ENCODE data around the gene SLC16A8.
A peak's percentile ranks its signal among the peaks of the same experiment; 100 is the strongest.
"Not testable (repeated sequence)": the region's sequence is repeated elsewhere in the genome, so short reads cannot be mapped to it uniquely, and the experiment has no call there.

The SLC16A8 gene

GRCh38 chr22:38082986-38083710 is 836 bp downstream of the SLC16A8 start:
- H3K4me1 ChIP-seq (ENCODE audit: control insufficient read depth, insufficient read depth, low read length), result peaks cover 40% of the 10 kb centered on the region
- peaks cover 36% of the 10 kb centered on the region for H3K27me3 ChIP-seq (ENCODE audit: control insufficient read depth, insufficient read depth, low read length)
- H3K27ac ChIP-seq (ENCODE audit: low read depth, low read length), result no peak overlapping the region
- H3K36me3 ChIP-seq (ENCODE audit: control insufficient read depth, insufficient read depth, low read length), result no peaks in the 10 kb centered on the region
- H3K4me3 ChIP-seq (ENCODE audit: low read depth, low read length), result no peak overlapping the region
- no peak overlapping the region for H3K9ac ChIP-seq (ENCODE audit: low read length)
- no peaks in the 10 kb centered on the region for H3K9me3 ChIP-seq (ENCODE audit: control insufficient read depth, insufficient read depth, low read depth, low read length)

DNA sequence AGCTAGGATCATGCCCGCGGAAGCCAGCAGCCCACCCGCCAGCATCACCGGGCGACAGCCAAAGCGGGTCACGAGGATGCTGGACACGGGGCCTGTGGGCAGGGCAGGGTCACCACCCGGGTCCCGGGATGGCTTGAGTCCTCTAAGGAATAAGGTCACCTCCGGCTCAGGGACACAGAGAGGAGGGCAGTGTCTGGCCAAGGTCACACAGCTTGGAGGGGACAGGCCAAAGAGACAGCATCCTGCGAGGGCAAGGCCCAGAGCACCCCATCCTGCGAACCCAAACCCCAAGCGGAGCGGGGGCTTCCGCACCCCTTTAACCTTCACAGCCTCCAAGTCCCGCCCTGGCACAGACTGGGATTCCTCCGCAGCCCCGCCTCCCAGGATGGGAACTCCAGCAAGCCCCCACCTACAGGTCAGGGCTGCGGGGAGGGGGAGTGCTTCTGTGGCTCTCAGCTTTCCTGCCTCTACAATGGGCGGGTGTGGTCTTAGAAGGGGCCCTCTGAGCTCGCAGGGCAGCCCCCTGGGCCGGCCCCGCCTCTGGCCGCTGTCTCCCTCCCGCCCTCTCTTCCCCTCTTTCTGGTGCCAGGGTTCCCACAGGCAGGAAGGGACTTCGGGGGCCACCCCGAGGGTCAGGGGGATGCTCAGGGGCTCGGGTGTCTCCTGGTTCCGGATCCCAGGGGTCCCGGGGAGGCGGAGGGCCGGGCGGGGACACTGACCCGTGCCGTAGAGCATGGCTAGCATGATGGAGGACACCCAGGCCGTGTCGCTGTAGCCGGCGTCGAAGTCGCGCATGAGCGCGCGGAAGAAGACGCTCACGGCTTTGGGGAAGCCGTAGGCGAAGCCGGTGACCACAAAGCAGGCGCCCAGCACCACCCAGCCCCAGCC is 1.8 kb downstream of the SLC16A8 start:
- H3K27ac ChIP-seq (ENCODE audit: low read depth, low read length), result no peak overlapping the region
- peaks cover 39% of the 10 kb centered on the region for H3K4me1 ChIP-seq (ENCODE audit: control insufficient read depth, insufficient read depth, low read length)
- peaks cover 36% of the 10 kb centered on the region for H3K27me3 ChIP-seq (ENCODE audit: control insufficient read depth, insufficient read depth, low read length)
- H3K9ac ChIP-seq (ENCODE audit: low read length), result no peak overlapping the region
- no peaks in the 10 kb centered on the region for H3K9me3 ChIP-seq (ENCODE audit: control insufficient read depth, insufficient read depth, low read depth, low read length)
- H3K4me3 ChIP-seq (ENCODE audit: low read depth, low read length), result peak overlapping the region; percentile 60
- no peaks in the 10 kb centered on the region for H3K36me3 ChIP-seq (ENCODE audit: control insufficient read depth, insufficient read depth, low read length)

DNA sequence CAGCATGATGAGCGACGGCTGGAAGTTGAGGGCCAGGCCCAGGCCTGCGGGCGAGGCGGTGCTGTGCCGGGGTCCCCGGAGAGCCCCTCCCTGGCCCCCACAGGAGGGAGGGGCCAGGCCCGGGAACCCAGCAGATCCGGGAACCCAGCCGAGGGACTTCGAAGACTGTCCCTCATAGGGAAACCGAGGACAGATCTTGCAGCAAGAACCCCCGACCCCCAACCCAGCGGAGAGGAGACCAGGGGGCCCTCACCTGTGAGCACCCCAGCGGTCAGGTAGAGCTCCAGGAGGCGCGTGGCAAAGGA is 2.4 kb downstream of the SLC16A8 start:
- H3K4me3 ChIP-seq (ENCODE audit: low read depth, low read length), result peak overlapping the region; percentile 60
- H3K4me1 ChIP-seq (ENCODE audit: control insufficient read depth, insufficient read depth, low read length), result peaks cover 39% of the 10 kb centered on the region
- H3K9me3 ChIP-seq (ENCODE audit: control insufficient read depth, insufficient read depth, low read depth, low read length), result no peaks in the 10 kb centered on the region
- no peak overlapping the region for H3K9ac ChIP-seq (ENCODE audit: low read length)
- no peaks in the 10 kb centered on the region for H3K36me3 ChIP-seq (ENCODE audit: control insufficient read depth, insufficient read depth, low read length)
- H3K27me3 ChIP-seq (ENCODE audit: control insufficient read depth, insufficient read depth, low read length), result peaks cover 36% of the 10 kb centered on the region
- H3K27ac ChIP-seq (ENCODE audit: low read depth, low read length), result no peak overlapping the region

- Histone ChIP-seq H3K27me3 (ENCODE audit: control insufficient read depth, insufficient read depth, low read length) (peaks cover 36% of the 10 kb centered on the region), H3K9me3 (ENCODE audit: control insufficient read depth, insufficient read depth, low read depth, low read length) (no peaks in the 10 kb centered on the region), H3K4me1 (ENCODE audit: control insufficient read depth, insufficient read depth, low read length) (peaks cover 38% of the 10 kb centered on the region), H3K4me3 (ENCODE audit: low read depth, low read length) (peak overlapping the region; percentile 60), H3K27ac (ENCODE audit: low read depth, low read length) (no peak overlapping the region), H3K9ac (ENCODE audit: low read length) (no peak overlapping the region), H3K36me3 (ENCODE audit: control insufficient read depth, insufficient read depth, low read length) (no peaks in the 10 kb centered on the region)
Measured at GRCh38 chr22:38080850-38081635, 2.9 kb downstream of the SLC16A8 start.

DNA sequence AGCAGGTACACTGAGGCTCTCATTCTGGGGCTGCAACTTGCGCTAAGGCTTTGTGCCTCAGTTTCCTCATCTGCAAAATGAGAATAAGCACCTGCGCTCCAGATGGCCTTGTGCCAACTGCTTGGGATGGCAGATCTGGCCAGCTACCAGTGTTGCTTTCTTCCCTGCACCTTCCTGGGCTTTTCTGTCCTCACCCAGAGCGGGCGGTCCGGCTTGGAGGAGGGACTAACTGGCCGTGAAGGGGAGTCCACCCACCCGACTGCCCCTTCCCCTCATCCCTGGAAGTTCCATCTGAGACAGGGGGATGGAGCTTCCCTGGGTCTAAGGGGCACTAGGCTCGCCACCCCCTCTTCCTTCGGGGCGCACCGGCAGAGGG is 3.5 kb downstream of the SLC16A8 start:
- H3K27me3 ChIP-seq (ENCODE audit: control insufficient read depth, insufficient read depth, low read length), result peaks cover 36% of the 10 kb centered on the region
- no peaks in the 10 kb centered on the region for H3K9me3 ChIP-seq (ENCODE audit: control insufficient read depth, insufficient read depth, low read depth, low read length)
- peaks cover 35% of the 10 kb centered on the region for H3K4me1 ChIP-seq (ENCODE audit: control insufficient read depth, insufficient read depth, low read length)
- H3K36me3 ChIP-seq (ENCODE audit: control insufficient read depth, insufficient read depth, low read length), result no peaks in the 10 kb centered on the region
- peak overlapping the region; percentile 60; the same call in 1 of the 2 replicates for H3K4me3 ChIP-seq (ENCODE audit: low read depth, low read length)
- no peak overlapping the region for H3K9ac ChIP-seq (ENCODE audit: low read length)
- no peak overlapping the region for H3K27ac ChIP-seq (ENCODE audit: low read depth, low read length)

DNA sequence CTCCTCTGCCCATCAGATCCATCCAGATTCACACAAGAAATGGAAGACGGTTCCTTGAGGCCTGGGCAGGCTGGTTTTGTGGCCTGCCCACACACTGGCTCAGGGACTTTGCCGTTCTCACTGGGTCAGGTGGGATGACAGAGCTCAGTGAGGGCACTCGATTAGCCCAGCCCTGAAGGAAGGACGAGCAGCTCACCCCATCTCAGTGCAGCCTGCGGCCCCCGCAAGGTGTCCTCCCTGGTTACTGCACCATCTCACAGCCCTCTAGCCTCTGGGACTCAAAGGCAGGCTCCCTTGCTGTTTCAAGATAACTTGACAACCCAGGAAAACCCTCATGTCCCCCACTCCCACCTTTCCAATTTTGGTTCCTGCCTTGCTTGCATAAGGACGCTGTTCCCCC is 4.2 kb downstream of the SLC16A8 start:
- Histone ChIP-seq H3K4me1 (ENCODE audit: control insufficient read depth, insufficient read depth, low read length) (peaks cover 30% of the 10 kb centered on the region), H3K27ac (ENCODE audit: low read depth, low read length) (no peak overlapping the region), H3K27me3 (ENCODE audit: control insufficient read depth, insufficient read depth, low read length) (peaks cover 36% of the 10 kb centered on the region), H3K4me3 (ENCODE audit: low read depth, low read length) (no peak overlapping the region), H3K36me3 (ENCODE audit: control insufficient read depth, insufficient read depth, low read length) (peaks cover 4% of the 10 kb centered on the region), H3K9ac (ENCODE audit: low read length) (no peak overlapping the region), H3K9me3 (ENCODE audit: control insufficient read depth, insufficient read depth, low read depth, low read length) (no peaks in the 10 kb centered on the region)

GRCh38 chr22:38079208-38079607 is 4.8 kb downstream of the SLC16A8 start:
- not testable (repeated sequence) for H3K4me3 ChIP-seq (ENCODE audit: low read depth, low read length); H3K27ac ChIP-seq (ENCODE audit: low read depth, low read length); H3K9me3 ChIP-seq (ENCODE audit: control insufficient read depth, insufficient read depth, low read depth, low read length); H3K9ac ChIP-seq (ENCODE audit: low read length); H3K36me3 ChIP-seq (ENCODE audit: control insufficient read depth, insufficient read depth, low read length)
- H3K27me3 ChIP-seq (ENCODE audit: control insufficient read depth, insufficient read depth, low read length), result peaks cover 36% of the 10 kb centered on the region
- peaks cover 25% of the 10 kb centered on the region for H3K4me1 ChIP-seq (ENCODE audit: control insufficient read depth, insufficient read depth, low read length)

GRCh38 chr22:38078046-38078840 is 5.7 kb downstream of the SLC16A8 start:
- Histone ChIP-seq H3K9me3 (ENCODE audit: control insufficient read depth, insufficient read depth, low read depth, low read length) (no peaks in the 10 kb centered on the region), H3K36me3 (ENCODE audit: control insufficient read depth, insufficient read depth, low read length) (peaks cover 13% of the 10 kb centered on the region), H3K9ac (ENCODE audit: low read length) (no peak overlapping the region), H3K27ac (ENCODE audit: low read depth, low read length) (no peak overlapping the region), H3K4me1 (ENCODE audit: control insufficient read depth, insufficient read depth, low read length) (peaks cover 17% of the 10 kb centered on the region), H3K4me3 (ENCODE audit: low read depth, low read length) (no peak overlapping the region), H3K27me3 (ENCODE audit: control insufficient read depth, insufficient read depth, low read length) (peaks cover 36% of the 10 kb centered on the region)

GRCh38 chr22:38077595-38077994 is 6.4 kb downstream of the SLC16A8 start:
- Histone ChIP-seq H3K4me1 (ENCODE audit: control insufficient read depth, insufficient read depth, low read length) (peaks cover 12% of the 10 kb centered on the region), H3K4me3 (ENCODE audit: low read depth, low read length) (no peak overlapping the region), H3K9me3 (ENCODE audit: control insufficient read depth, insufficient read depth, low read depth, low read length) (no peaks in the 10 kb centered on the region), H3K9ac (ENCODE audit: low read length) (no peak overlapping the region), H3K27ac (ENCODE audit: low read depth, low read length) (no peak overlapping the region), H3K27me3 (ENCODE audit: control insufficient read depth, insufficient read depth, low read length) (peaks cover 31% of the 10 kb centered on the region), H3K36me3 (ENCODE audit: control insufficient read depth, insufficient read depth, low read length) (peaks cover 19% of the 10 kb centered on the region)

- Histone ChIP-seq H3K4me1 (ENCODE audit: control insufficient read depth, insufficient read depth, low read length) (peaks cover 9% of the 10 kb centered on the region), H3K4me3 (ENCODE audit: low read depth, low read length) (no peak overlapping the region), H3K27me3 (ENCODE audit: control insufficient read depth, insufficient read depth, low read length) (peaks cover 26% of the 10 kb centered on the region), H3K9me3 (ENCODE audit: control insufficient read depth, insufficient read depth, low read depth, low read length) (no peaks in the 10 kb centered on the region), H3K36me3 (ENCODE audit: control insufficient read depth, insufficient read depth, low read length) (peaks cover 24% of the 10 kb centered on the region), H3K27ac (ENCODE audit: low read depth, low read length) (no peak overlapping the region), H3K9ac (ENCODE audit: low read length) (no peak overlapping the region)
Measured at GRCh38 chr22:38077096-38077495, 6.9 kb downstream of the SLC16A8 start.
